NCI-H2196 treated with DMSO at 0.1 percent for 48 hours (cell line): ENCODE measurements around the gene RANBP9.
A peak's percentile ranks its signal among the peaks of the same experiment; 100 is the strongest.

Experiments used
- DNase-seq: peaks from one replicate; lab custom pipeline; 2025; ENCODE audit not compliant: unreplicated experiment; lab: John Stamatoyannopoulos, UW

Gene RANBP9

DNA sequence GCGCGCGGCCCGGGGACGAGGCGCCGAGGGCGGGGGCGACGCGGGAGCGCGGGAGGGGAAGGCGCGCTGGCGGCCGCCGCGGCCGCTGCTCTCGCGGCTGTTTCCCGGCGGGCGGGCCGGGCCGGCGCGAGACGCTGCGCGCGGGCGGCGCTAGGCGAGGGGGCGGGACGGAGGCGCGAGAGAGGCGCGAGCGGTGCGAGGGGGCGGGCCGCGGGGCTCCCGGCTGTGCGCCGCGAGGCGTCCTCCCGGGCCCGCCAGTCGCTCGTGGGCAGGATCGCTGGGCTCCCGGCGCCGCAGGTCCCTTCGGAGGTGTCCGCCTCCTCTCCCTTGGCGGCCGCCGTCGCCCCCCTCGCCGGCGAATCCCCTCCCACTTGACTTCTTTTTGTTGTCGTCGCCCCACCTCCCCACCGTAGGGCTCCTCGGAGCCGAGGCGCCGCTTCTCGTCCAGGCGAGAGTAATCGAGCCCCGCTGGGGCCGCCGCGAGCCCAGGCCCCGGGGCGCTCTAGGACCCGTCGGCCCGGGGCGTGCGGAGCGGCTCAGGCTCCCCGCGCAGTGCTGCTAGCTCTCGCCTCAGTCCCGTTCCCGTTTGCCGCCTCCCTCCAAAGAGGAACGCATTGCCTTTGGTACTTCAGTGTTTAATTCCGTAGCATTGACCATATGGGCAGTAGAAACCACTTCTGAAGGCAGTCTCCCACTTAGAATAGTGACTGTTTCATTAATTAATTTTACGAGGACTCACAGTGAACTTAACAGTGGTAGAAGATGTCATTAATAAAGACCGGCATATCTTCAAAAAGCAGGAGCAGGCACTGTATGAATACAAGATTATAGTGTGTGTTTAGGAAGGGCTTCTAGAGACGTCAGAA, at the start of gene RANBP9:
Gene RANBP9 (minus strand): TSS at position 103 of the 866 bp plus-strand sequence. CDS start 330 bp downstream, outside the sequence.
- DNase-seq = peak; percentile 95

DNA sequence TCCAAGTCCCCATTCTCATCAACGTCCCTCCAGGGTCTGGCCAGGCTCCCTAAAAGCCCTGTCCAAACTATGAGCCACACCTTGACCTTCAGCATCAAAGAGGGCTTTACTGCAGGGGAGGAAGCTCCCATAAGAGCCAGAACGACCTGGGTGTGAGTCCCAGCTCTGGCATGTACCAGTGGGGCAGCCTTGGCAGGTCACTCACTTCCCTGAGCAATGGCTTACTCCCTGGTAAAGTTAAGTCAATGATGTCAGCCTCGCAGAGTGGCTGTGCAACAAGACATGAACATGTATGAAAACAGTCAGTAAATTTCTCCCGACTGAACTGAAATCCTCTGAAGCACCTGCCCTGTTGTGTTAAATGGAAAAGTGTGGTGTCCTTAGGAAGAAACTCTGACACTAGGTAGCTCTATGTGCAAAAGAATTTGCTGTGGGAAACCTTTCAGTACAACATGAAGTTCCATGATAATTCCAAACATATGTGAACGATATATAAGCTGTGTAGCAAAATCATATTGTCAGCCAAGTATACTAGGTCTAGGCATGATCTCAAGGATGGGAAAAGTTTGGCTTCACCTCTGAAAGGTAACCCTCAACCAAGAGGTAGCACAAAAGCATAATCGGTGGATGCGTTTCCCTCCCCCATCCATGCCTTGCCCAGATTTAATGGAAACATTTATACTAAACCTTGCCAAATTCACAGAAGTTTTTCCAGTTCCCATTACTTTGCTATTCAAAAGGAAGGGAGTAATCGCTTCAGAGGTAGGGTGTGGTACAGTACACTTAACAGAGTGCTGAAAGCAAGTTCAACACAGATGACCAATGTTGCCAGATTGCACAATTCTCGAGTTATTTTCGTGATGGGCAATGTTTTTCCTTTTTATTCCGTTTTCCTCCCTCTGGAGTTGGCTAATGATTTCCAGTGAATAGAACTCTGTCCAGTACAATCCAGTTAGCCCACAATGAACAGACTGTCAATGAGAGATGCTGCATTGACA, 49.0 kb upstream of the RANBP9 start:
- no peak for DNase-seq

DNA sequence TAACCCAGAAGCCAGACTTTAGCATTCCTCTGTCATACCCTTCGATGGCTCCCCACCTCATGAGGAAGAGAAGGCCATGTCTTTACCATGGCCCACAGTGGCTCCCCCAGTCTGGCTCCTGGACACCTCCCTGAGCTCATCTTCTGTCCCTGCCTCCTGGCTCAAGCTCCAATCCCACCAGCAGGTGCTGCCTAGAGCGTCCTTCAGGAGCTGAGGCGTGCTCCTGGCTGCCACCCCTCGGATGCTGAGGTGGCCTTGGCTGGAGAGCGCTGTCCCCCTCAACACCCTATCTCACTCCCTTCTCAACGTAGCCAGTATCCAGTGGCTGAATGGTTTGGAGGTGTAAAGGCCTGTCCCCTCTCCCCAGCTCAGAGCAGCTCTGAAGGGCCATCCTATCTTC, 47.4 kb upstream of the RANBP9 start:
- DNase-seq = no peak

DNA sequence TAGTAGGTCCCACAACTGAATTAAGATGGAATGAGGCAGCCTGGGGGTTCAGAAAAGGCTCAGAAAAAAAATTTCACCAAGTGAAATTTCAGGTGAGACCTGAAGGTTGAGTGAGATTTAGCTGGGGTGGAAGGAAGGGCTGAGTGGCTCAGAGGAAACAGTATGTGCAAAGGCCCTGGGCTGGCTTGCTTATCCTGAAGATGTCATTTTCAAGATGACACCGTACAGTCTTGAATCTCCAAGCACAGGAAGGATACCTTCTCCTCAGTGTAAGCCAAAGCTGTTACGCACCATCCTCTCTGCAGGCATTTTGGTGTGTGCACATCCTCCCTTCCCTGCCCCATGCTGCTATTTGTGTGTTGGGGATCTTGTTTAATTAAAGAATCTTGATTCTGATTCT, 43.0 kb upstream of the RANBP9 start:
- no peak for DNase-seq

DNA sequence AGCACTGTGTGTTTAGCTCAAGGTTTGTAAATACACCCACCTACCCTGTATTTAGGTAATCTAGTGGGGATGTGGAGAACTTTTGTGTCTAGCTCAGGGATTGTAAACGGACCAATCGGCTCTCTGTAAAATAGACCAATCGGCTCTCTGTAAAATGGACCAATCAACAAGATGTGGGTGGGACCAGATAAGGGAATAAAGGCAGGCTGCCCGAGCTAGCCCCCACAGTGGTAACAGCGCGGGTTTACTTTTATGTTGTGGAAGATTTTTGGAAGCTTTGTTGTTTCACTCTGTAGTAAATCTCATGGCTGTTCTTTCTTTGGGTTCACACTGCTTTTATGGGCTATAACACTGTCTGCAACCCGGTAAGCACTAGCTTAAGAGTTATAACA, 32.1 kb upstream of the RANBP9 start:
- DNase-seq = no peak

DNA sequence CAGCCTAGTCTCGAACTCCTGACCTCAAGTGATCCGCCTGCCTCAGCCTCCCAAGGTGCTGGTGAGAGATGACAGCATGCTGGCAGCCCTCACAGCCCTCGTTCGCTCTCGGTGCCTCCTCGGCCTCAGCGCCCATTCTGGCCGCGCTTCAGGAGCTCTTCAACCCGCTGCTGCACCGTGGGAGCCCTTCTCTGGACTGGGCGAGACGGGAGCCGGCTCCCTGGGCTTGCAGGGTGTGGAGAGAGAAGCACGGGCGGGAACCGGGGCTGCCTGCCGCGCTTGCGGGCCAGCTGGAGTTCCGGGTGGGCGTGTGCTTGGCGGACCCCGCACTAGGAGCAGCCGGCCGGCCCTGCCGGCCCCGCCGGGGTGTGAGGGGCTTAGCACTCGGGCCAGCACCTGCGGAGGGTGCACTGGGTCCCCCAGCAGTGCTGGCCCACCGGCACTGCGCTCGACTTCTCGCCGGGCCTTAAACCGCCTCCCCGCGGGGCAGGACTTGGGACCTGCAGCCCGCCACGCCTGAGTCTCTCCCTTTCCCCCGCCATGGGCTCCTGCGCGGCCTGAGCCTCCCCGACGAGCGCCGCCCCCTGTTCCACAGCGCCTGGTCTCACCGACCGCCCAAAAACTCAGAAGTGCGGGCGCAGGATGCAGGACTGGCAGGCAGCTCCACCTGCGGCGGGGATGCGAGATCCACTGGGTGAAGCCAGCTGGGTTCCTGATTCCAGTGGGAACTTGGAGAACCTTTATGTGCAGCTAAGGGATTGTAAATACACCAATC, 31.5 kb upstream of the RANBP9 start:
- no peak for DNase-seq

DNA sequence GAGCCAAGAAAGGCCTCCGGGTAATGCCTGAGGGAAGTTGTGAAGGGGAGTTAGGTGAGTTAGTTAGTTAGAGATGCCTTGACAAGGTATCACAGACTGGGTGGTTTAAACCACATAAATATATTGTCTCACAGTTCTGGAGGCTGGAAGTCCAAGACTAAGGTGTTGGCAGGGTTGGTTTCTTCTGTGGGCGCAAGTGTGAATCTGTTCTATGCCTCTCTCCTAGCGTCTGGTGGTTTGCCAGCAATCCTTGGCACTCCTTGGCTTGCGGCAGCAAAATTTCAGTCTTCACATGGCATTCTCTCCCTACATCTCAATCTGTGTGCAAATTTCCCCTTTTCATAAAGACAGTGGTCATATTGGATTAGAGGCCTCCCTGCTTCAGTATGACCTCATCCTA, 29.7 kb upstream of the RANBP9 start:
- no peak for DNase-seq

DNA sequence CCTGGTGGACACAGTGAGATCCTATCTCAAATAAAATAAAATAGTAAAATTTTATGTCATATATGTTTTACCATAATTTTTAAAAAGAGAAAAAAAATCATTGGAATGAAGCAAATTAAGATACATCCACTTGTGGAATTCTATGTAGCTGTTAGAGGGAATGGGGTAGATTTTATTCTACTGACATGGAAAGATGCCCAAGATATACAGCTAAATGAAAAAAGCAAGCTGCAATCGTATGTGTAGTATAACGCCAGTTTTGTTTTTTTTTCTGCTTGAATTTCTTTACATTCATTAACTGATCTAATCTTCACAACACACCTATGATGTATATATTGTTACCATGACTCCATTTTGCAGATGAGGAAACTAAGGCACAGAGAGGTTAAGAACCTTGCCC, 23.4 kb upstream of the RANBP9 start:
- no peak for DNase-seq

DNA sequence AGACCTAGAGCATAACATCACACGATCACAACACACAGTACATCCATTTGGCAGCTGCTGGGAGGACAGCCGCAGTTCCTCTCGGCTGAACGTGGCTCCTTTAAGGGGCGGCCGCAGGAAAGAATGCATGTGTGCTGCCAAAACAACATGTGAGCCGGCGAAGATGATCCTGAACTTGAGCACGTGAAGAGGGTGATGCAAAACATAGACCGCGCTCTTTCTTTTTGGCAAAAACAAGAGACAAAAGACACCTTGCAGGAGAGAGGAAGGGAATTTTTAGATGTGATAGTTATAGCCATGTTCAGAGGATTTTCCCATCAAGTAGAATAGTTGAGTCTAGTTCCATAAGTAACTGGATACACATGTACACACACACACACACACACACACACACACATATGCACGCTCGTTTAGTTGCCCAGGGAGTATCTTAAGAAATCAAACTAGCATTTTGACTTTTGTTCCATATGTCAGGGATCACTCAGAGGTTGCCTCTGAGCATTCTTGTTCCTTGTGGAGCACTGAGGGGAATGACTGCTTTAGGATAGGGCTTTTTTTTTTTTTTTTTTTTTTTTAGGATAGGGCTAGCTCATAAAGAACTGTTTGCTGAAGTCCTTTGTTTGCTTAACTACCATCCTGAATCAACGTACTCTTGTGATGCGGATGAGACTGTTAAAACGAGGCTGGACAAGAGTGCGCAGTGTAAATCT, 21.7 kb upstream of the RANBP9 start:
- peak; percentile 75 for DNase-seq

DNA sequence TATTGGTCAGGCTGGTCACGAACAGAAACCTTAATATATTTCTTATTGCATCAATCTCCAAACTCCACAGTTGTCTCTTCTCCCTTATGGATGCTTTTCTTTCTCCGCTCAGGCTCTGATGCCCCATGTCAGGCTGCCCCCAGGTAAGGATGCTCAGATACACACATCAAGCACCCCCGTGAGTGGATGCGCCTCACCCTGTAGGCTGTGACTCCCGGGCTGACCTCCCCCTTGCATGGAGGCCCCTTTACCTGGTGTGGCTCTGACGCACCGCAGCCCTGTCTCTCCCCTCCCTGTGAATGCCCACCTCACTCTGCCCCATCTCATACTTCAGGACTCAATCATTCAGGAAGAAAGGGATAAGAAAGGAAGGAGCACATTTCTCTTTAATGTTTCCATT, 19.1 kb upstream of the RANBP9 start:
- no peak for DNase-seq

DNA sequence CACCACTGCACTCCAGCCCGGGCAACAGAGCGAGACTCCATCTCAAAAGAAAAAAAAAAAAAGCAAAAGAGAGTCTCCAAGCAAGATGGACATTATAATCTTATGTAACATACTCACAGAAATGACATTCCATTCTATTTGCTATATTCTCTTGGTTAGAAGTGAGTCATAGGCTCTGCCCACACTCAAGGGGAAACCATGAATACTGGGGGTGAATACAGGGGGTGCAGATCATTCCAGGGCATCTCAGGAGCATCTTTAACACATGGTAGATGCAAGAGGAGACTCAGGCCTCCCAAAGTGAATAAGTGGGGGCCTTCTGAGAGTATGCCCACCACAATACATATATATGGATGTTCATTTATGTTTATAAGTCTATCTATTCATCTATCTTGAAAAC, 18.3 kb upstream of the RANBP9 start:
- DNase-seq = no peak

DNA sequence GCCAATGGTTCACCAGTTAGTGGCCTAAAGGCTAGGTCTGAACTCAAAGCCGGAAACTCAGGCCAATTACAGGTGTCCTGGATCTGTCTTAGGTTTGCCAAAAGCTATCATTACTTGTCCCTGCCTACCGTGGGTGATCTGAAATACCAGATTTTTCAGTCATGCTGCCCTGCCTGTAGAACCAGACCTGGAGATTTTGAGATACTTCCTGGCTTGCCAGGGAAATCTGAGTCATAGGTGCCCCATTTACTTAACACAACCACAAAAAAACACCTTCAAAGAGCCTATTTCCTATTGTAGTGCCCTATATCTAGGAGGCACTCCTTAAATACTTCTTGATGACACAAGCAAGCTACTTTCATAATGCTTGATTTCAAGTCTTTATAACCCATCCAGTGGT, 13.9 kb upstream of the RANBP9 start:
- DNase-seq = no peak

DNA sequence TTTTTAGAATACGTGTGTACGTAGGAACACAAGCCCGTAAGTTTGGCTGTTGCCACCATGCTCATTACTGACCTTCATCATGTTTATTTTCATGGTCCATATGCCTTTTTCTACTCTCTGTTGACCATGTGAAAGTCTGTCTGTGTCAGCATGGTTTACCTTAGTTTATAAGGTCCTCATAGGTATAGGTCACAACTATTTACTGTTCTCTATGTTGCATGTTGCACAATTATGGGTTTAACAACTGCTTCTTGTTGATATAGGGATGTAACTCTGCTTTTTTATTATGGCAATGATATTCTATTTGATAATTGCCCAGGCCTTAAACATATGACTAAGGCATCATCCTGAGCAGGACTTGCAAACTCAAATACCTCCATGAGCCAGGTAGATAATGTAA, 13.4 kb upstream of the RANBP9 start:
- DNase-seq = no peak

DNA sequence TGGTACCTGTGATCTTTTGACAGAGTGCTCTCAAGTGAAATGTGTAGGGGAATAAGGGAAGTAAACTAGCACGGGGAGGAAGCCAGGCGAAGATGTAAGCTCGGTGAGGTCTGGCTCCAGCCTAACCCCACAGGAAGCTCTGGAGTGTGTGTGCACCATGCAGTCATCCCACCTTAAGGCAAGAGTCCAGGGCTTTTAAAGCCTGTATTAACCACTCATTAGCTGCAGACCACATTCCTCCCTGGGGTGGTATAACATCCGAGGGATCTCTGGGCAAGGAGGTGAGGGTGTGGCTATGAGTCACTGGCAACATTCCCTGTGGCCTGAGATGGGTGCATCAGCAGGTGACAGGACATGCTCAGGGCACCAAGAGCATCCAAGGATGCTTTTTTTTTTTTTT, 12.5 kb upstream of the RANBP9 start:
- DNase-seq = no peak

DNA sequence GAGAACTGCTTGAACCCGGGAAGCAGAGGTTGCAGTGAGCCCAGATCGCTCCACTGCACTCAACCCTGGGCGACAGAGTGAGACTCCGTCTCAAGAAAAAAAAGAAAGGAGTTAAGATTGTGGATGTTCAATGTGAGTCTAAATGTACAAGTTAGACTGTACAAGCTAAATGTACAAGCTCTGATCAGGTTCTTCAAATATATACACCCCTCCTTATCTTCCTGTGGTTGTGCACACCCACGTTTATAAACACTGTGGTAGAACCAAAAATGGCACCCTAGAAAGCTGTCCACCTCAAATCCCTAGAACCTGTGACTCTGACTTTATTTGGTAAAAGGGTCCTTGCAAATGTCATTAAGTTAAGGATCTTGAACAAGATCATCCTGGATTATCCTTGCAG, 11.2 kb upstream of the RANBP9 start:
- no peak for DNase-seq

DNA sequence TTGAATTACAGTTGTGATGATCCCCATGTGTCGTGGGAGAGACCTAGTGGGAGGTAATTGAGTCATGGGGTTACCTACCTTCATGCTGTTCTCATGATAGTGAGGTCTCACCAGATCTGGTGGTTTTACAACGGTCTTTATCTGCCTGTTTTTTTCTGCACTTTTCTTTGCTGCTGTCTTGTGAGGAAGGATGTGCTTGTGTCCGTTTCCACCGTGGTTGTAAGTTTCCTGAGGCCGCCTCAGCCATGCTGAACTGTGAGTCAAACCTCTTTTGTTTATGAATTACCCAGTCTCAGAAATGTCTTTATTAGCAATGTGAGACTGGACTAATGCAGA, 6.5 kb upstream of the RANBP9 start:
- no peak for DNase-seq

DNA sequence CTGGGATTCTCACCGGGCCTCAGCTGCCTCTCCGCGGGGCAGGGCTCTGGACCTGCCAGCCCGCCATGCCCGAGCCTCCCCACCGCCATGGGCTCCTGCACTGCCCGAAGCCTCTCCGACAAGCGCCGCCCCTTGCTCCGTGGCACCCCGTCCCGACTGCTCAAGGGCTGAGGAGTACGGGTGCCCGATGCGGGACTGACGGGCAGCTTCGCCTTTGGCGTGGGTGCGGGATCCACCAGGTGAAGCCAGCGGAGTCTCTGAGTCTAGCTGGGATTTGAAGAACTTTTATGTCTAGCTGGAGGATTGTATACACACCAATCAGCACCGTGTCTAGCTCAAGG, 5.3 kb upstream of the RANBP9 start:
- DNase-seq = no peak

DNA sequence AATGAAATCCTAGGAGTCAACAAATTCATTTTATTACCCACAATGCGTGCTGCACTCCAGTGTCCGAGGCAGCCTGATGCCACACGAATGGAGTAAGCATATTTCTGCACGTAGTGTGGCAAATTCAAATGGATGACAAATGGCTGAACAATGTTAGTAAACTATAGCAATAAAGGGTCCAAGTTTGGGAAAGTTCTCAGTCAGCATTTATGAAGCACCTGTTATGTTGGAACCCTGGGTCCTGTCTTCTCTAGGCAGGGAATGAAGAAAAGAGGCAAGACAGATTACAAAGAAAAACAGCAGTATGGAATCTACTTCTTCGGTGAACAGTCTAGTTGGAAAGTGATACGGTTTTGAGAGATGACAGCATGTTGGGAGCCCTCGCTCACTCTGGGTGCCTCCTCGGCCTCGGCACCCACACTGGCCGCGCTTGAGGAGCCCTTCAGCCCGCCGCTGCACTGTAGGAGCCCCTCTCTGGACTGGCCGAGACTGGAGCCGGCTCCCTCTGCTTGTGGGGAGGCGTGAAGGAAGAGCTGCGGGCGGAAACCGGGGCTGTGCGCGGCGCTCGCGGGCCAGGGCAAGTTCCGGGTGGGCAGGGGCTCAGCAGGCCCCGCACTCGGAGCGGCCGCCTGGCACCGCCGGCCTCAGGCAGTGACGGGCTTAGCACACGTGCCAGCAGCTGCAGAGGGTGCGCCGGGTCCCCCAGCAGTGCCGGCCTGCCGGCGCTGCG, 4.8 kb upstream of the RANBP9 start:
- no peak for DNase-seq

DNA sequence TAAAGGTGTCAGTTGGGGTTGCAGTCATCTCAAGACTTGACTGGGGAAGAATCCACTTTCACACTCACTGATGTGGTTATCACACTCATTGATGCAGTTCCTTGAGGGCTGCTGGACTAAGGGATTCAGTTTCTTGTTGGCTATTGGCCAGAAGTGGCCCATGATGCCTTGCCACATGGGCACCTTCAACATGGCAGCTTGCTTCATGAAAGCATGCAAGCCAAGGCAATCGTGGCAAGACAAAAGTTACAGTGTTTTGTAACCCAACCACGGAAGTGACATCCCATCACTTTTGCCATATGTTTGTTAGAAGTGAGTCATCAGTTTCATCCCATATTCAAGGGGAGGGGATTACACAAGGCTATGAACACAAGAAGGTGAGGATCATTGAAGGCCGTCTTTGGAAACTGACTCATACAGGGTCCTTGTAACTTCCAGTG, 3.8 kb upstream of the RANBP9 start:
- DNase-seq = no peak

DNA sequence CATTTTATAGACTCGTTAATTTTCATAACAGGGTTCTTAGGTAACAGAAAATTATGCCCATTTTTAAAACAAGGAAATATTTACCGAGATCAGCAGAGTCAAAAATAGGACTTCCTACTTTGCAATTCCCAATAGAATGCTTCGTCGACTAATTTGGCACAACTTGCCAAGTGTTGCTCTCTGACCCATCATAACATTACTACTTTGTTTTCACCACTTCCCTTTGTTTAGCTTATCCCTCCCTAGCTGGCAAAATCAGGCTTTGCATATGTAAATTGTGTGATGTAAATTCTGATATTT, 914 bp upstream of the RANBP9 start:
- no peak for DNase-seq
